UCSD-AML1 (cell line): ENCODE measurements around the gene NDUFA13.

Experiments used
- DNase-seq: peaks from one replicate; lab custom pipeline; 2025; ENCODE audit not compliant: unreplicated experiment; lab: John Stamatoyannopoulos, UW

NDUFA13 gene

DNA sequence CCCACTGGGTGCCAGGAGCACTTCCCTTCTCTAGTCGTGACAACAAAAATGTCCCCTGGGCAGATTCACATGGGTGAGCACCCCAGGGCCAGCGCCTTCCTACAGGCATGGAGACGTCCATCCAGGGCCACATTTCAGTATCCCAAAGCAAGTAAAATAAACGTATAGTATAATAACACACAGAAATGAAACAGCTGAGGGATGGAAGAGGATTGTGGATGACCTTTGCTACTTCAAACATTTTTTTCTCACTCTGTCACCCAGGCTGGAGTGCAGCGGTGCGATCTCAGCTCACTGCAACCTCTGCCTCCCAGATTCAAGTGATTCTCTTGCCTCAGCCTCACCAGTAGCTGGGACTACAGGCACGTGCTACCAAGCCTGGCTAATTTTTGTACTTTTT lies 50.3 kb downstream of the NDUFA13 start:
- no peak for DNase-seq

DNA sequence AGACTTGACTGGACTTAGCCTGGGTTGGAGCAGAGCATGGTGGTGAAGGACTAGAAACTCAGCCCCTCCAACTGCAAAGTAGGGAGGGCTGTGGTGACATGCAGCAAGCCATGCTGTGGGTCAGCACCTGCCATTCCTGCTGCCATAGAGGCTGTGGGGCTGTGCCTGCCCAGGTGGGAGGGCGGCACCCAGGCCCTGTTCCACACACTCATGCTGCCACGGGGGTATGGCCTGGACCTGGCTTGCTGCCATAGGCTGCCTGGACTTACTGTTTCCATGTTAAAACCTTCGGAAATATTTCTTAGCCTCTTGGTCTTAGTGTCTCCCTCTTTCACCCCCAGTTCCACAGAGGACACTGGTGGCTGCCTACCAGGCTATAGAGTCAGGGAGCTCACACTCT lies 51.4 kb downstream of the NDUFA13 start:
- no peak for DNase-seq

DNA sequence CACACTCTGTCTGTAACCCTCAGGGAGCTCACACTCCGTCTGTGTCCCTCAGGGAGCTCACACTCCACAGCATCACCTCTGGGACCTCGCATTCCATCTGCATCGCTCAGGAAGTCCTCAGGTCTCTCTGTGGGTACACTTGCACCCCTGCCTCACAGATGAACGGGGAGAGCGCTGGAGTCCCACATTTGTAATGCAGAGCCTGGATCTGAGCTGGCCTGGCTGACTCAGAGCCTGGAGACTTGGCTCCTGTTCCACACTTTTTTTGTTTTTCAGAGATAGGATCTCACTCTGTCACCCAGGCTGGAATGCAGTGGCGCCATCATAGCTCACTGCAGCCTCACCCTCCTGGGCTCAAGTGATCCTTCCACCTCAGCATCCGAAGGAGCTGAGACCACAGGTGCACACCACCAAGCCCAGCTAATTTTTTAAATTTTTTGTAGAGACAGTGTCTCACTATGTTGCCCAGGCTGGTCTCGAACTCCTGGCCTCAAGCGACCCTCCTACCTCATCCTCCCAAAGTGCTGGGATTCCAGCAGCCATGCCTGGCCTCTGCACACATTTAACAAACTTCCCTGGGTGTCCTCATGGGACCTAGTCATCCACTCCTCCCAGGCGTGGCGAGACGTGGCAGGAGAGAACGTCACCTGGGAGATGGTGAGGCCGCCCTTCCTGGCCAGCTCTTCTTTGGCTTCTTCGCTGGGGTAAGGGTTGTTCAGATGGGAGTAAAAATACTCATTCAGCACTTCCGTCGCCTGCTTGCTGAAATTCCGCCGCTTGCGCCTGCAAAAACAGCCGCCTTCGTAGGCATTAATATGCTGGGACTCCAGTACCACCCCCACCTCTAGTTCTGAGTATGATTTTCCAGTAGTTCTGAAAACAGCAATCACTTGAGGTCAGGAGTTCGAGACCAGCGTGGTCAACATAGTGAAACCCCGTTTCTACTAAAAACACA lies 53.1 kb downstream of the NDUFA13 start:
- DNase-seq = no peak

DNA sequence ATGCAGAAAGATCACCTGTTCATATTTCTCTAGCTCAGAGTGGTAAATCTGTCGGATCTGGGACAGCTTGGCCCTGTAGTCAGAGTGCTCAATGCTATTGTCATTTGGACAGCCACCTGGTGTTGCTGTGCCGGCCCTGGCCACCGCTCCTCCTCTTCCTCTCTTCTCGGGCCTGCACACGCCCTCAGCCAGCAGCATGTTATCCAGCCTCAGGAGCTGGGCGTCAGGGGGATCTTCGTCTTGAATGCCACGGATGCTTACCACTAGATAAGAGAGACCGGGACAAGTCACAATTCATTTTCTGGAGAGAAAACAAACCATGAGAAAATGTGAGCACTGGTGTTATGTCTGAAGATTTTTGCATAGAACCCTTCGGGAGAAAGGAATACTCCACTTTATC lies 54.5 kb downstream of the NDUFA13 start:
- no peak for DNase-seq

DNA sequence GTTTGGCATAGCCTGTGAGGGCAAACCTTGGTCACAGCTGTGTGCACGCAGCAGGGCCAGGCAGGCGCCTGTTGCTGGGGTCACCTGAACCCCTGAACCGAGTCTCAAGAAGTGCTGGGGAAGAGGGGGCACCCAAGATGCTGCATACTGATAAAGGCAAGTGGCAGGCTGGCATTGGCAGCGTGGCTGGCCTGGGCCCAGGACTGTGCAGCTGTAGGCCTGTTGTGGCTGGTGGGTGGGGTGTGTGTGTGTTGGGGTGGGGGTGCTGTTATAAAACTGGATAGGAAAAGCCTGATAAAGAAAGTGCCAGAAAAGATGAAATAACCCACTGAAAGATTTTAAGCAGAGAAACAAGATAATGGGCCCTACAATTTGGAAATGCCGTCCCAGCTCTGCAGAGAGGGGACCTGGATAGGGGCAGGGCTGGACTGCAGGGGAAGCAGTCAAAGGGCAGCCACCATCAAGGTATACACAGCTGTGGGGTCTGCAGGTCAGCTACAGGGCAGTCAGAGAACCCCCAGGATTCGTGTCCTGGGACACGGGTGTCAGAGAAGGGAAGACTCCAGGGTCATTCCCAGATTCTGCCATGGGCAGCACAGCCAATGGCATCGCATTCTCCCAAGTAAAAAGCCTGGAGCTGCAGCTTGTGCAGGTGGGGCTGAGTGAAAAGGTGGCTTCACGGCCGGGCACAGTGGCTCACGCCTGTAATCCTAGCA lies 55.2 kb downstream of the NDUFA13 start:
- no peak for DNase-seq

DNA sequence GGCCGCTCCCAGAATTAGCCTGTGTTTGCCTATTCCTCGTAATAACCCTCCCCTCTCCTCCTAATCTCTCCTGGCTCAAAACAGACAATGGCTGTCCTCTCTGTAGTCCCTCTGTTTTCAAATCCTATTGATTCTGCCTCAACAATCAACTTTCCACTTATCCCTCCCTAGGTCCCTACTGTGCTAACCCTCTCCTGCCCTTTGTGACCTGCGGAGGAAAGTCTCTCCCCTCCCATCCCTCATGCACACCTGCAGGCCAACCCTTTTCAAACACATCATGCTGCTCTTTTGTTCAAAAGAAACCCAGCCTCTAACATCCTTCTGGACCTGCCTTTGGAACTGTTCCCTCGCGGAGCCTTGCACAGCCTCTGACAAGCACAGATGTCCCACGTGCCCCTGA lies 59.4 kb downstream of the NDUFA13 start:
- DNase-seq = no peak
